Peyer's patch (tissue), 4 donors: ENCODE measurements around the gene FAXDC2. TPM values are rescaled to one million over a fixed set of nuclear protein-coding genes. Genes with fewer than 3 reads are reported as not detected.

Experiments
- DNase-seq, 3 donors: peaks; one replicate each; pipeline ENCODE4 v3.0.0-alpha.2; 2017 to 2019
- H3K27ac ChIP-seq, 4 donors: fragments of 200-600 bp; sonication (generic); one replicate each; pipeline ENCODE4 v1.5.1; 2016 to 2019
- H3K27me3 ChIP-seq, 2 donors: fragments of 200-600 bp; sonication (generic); one replicate each; pipeline ENCODE4 v1.5.1; 2019
- H3K36me3 ChIP-seq, 3 donors: fragments of 200-600 bp; sonication (generic); one replicate each; pipeline ENCODE4 v1.5.1; 2016 to 2019
- H3K4me1 ChIP-seq, 4 donors: fragments of 200-600 bp; sonication (generic); one replicate each; pipeline ENCODE4 v1.5.1; 2016 to 2019
- H3K4me3 ChIP-seq, 4 donors: fragments of 200-600 bp; sonication (generic); 1 replicate in 3 of 4; 2 replicates in 1 of 4; pipeline ENCODE4 v1.5.1; 2016 to 2019; ENCODE audit warnings: mild to moderate bottlenecking in 1 of 4
- H3K9me3 ChIP-seq, 4 donors: fragments of 200-600 bp; sonication (generic); one replicate each; pipeline ENCODE4 v1.5.1; 2016 to 2019; ENCODE audit warnings: mild to moderate bottlenecking in 1 of 4
- POLR2A ChIP-seq, 2 donors: fragments of 450-650 bp; IDR thresholded peaks; one replicate each; pipeline ENCODE4 v1.5.1; 2017; ENCODE audit warnings: antibody characterized with exemption in 2 of 2, mild to moderate bottlenecking in 2 of 2, moderate library complexity in 2 of 2
- total RNA-seq, 4 donors: library from RNA; depleted of rRNA; stranded (reverse); fragments of >200 nt; gene quantifications; one replicate each; pipeline ENCODE4 v1.1.0, GENCODE V29; 2016
- TF ChIP-seq, protein P1 (sequence below), 6 experiments: fragments of 450-650 bp in 4 of 6; fragments of 200-600 bp in 2 of 6; sonication (generic) in 1 of 6; IDR thresholded peaks; one replicate each; pipeline ENCODE4 v1.5.1; 2017 to 2019; ENCODE audit warnings: antibody characterized with exemption in 6 of 6, mild to moderate bottlenecking in 3 of 6, moderate library complexity in 1 of 6

FAXDC2 gene
- total RNA-seq, 4 donors from 2014 or later: 16.5 to 64.2 (median 42.3) TPM

DNA sequence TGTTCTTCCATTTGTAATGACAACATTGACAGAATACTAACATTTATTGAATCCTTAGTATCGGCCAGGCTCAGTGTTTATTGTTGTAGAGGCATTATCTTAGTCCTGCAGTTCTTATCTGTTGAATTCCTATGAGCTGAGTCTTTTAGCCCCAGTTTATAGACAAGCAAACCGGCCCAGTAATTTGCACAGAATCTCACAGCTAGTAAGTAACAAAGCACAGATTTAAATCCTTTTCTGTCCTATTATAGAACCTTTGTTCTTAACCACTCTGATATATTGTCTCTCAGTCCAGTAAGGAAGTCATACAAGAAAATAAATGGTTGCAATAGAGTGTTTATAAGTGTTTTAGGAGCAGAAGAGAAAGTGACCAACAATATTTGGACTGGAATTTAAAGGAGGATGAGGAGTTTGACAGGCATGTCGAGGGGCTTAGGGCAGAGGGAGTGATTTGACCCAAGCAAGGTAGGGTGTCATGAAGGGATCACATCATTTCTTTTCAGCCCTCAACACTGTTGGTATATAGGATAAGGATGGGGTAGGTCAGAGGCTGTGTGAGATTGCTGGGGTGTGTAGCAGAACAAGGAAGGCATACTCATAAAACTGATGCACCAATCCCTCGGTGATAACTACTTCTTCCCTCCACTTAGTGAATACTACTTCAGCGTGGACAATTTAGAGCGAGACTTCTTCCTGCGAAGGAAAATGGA is 55.7 kb downstream of the FAXDC2 start:
- no peak for DNase-seq
- Histone ChIP-seq H3K4me3 (no peak overlapping the region), H3K27ac (peak overlapping the region in 1 of 4 donors; percentile 39), H3K36me3 (peaks cover 0 to 86% (median 0%) of the 10 kb centered on the region in 3 donors), H3K4me1 (peaks cover 0 to 5% (median 0%) of the 10 kb centered on the region in 4 donors), H3K9me3 (no peaks in the 10 kb centered on the region), H3K27me3 (no peaks in the 10 kb centered on the region)
- TF ChIP-seq, protein P1, sequence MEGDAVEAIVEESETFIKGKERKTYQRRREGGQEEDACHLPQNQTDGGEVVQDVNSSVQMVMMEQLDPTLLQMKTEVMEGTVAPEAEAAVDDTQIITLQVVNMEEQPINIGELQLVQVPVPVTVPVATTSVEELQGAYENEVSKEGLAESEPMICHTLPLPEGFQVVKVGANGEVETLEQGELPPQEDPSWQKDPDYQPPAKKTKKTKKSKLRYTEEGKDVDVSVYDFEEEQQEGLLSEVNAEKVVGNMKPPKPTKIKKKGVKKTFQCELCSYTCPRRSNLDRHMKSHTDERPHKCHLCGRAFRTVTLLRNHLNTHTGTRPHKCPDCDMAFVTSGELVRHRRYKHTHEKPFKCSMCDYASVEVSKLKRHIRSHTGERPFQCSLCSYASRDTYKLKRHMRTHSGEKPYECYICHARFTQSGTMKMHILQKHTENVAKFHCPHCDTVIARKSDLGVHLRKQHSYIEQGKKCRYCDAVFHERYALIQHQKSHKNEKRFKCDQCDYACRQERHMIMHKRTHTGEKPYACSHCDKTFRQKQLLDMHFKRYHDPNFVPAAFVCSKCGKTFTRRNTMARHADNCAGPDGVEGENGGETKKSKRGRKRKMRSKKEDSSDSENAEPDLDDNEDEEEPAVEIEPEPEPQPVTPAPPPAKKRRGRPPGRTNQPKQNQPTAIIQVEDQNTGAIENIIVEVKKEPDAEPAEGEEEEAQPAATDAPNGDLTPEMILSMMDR (IDR thresholded peaks at IDR 0.05): no peak
- no peak for TF ChIP-seq POLR2A (IDR thresholded peaks at IDR 0.05)

DNA sequence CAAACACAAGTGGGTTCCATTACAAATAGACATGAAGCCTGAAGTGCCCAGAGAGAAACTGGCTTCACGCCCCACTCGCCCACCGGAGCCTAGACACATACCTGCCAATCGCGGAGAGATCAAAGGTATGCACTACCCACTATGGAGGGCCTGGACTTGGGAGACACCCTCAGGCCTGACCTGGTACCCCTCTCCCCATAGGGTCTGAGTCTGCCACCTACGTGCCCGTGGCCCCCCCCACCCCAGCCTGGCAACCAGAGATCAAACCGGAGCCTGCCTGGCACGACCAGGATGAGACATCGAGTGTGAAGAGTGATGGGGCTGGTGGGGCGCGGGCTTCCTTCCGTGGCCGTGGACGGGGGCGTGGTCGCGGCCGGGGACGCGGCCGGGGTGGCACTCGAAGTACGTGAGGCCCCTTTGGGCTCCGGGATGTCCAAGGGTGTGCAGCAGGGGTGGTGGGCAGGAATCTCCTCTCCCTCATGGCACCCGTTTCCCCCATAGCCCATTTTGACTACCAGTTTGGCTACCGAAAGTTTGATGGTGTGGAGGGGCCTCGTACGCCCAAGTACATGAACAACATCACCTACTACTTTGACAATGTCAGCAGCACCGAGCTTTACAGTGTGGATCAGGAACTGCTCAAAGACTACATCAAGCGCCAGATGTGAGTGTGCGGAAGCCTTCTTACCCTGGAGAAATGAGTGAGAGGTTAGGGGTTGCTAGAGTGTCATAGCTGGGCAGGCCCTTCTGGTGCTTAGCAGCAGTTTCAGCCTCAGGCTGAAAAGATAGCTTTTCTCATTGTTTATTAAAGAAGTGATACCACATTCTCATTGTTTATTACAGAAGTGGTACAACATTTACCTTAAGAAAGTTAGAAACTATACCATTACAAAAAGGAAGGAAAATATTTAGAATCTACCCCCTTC is 56.5 kb downstream of the FAXDC2 start:
- Histone ChIP-seq H3K27ac (no peak overlapping the region), H3K4me1 (peaks cover 0 to 5% (median 0%) of the 10 kb centered on the region in 4 donors), H3K4me3 (no peak overlapping the region), H3K36me3 (peaks cover 0 to 78% (median 0%) of the 10 kb centered on the region in 3 donors), H3K27me3 (no peaks in the 10 kb centered on the region), H3K9me3 (no peaks in the 10 kb centered on the region)
- DNase-seq: no peak
- TF ChIP-seq POLR2A (IDR thresholded peaks at IDR 0.05): no peak
- TF ChIP-seq, protein P1 (IDR thresholded peaks at IDR 0.05): no peak

DNA sequence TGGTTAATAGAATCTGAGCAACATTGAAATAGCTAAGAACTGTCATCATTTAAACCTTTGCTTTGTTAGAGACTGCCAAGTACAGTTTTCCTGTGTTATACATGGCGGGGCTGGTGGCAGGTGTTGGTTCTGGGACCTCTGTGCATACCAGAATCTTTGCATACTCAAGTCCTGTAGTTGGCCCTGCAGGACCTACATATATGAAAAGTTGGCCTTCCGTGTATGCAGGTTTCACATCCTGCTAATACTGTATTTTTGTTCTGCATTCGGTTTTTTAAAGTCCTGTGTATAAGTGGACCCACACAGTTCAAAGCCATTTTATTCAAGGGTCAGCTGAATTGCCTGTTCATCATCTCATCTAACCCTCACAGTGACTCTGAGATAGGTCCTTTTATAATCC is 58.9 kb downstream of the FAXDC2 start:
- H3K36me3 ChIP-seq: peaks cover 0 to 58% (median 0%) of the 10 kb centered on the region in 3 donors

DNA sequence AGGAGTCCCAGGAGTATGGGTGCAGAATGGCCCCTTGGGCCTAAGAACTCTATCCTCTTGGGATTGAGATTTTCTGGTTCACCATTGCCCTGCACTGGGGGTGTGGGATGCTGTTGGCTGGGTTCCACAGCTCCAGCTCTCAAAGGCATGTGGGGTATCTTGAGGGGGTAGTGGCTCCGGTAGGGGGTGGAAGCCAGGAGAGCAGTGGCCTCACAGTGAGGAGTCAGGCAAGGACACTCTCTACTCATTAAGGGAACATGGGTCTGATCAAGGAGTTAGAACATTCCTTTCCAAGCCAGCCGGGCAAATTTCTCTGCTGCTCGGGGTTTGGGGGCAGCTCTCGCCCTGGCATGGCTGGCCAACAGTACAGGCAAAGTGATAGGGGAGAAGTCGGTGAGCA is 62.2 kb downstream of the FAXDC2 start:
- Histone ChIP-seq H3K4me3 (no peak overlapping the region), H3K27ac (peak overlapping the region in 1 of 4 donors; percentile 25), H3K4me1 (peaks cover 0 to 30% (median 7%) of the 10 kb centered on the region in 4 donors), H3K36me3 (peaks cover 0 to 32% (median 0%) of the 10 kb centered on the region in 3 donors), H3K9me3 (no peaks in the 10 kb centered on the region), H3K27me3 (no peaks in the 10 kb centered on the region)
- no peak for DNase-seq
- TF ChIP-seq, protein P1 (IDR thresholded peaks at IDR 0.05): no peak

More for the DNA sequence above, 58.9 kb downstream of the FAXDC2 start:
- no peak for DNase-seq
- no peak overlapping the region for H3K4me3 ChIP-seq
- no peak for TF ChIP-seq POLR2A (IDR thresholded peaks at IDR 0.05)
- TF ChIP-seq, protein P1 (IDR thresholded peaks at IDR 0.05): no peak
- no peaks in the 10 kb centered on the region for H3K27me3 ChIP-seq
- H3K9me3 ChIP-seq: no peaks in the 10 kb centered on the region
- peaks cover 0 to 15% (median 0%) of the 10 kb centered on the region in 4 donors for H3K4me1 ChIP-seq
- H3K27ac ChIP-seq: no peak overlapping the region

DNA sequence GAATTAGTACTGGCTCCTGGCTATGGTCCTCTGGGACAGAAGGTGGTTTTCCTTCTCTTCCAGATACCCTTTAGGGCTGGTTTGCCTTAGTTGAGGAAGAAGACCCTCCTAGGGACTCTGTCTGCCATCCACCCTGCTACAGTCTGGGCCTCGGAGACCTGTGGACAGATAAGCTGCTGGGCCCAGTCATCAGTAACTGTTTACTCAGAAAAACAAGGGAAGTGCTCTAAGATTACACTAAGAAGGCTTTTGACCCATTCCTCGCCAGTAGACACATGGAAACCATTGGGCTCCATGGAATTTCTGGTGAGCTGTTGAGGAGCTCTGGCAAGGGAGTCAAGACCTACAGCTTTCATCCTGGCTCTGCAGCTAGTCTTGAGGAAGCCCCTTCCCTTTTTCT is 64.0 kb downstream of the FAXDC2 start:
- H3K9me3 ChIP-seq: no peaks in the 10 kb centered on the region
- H3K36me3 ChIP-seq: peaks cover 0 to 14% (median 0%) of the 10 kb centered on the region in 3 donors
- TF ChIP-seq, protein P1 (IDR thresholded peaks at IDR 0.05): no peak
- no peak for TF ChIP-seq POLR2A (IDR thresholded peaks at IDR 0.05)
- H3K4me3 ChIP-seq: no peak overlapping the region
- H3K27me3 ChIP-seq: no peaks in the 10 kb centered on the region
- no peak for DNase-seq
- H3K27ac ChIP-seq: no peak overlapping the region
- peaks cover 3 to 48% (median 16%) of the 10 kb centered on the region in 4 donors for H3K4me1 ChIP-seq
